GF-D8 (cell line): Measurements from ENCODE around the gene SEMA3C.

ENCODE experiments used
- DNase-seq: peaks from one replicate; lab custom pipeline; 2025; lab: John Stamatoyannopoulos, UW

The SEMA3C gene

GRCh38 chr7:80885757-80886156 is 33.1 kb downstream of the SEMA3C start:
- no peak for DNase-seq

DNA sequence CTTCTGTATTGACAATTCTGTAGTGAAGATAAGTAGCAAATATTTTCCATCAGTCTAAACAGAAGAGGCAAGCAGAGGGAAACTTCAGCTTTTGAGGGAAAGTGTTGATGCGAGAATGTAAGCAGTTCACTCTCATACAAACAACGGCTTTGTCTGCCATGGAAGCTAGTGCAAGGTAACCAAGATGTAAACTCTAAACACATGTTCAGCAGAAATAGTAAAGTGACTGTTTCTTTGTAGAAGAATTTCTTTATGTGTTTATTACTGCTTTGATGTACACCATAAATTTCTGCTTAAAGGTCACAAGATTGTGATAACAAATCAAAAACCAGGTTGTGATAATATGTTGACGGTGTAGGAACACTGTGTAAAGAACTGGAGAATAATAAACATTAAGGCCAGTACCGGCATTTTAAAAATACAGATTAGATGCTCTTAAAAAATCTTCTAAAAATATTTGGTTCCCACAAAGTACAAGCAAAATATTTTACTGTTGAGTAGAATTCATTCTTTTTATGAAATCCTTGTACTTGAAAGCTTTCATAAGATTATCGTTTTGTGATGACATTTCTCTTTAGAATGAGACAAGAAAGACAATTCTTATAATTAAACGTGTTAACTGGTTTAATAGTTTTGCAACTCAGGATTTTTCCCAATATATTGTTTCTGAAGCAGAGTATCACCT is 34.2 kb downstream of the SEMA3C start:
- no peak for DNase-seq

DNA sequence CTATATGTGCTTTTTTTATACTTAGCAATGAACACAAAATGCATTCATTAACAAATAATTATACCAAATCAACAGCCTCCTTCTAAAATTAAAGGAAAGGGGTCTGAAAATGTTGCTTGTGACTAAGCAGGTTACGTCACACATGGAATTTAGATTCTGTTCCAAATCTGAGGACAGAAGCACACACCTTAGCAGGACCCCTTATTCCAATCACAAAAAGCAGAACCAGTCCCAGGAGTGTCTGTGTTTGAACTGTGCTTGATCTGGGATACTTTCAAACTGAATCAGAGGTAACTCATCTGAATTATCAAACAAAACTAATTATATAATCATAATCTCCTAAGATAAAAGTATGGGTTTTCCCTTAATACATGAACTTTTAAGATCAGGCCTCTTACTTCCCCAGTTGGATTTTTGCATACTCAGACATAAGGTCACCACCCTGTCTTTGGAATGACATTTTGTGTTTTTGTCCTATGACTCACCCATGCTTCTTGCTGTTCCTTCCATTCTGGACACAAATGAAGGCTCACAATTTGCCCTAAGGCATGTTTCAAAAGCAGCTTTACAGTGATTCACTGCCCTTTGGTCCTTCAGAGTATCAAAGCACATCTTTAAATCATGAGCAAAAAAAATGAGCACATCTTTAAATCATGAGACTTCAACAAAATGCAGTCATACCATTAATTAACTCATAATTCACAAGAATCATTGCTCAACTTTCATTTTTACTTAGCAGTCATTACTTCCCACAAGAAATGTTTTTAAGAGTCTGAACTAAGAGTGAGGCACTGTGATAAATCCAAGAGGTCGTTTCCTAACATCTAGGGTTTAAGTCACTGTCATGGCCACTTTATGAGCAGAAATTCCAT is 35.5 kb downstream of the SEMA3C start:
- DNase-seq: no peak

DNA sequence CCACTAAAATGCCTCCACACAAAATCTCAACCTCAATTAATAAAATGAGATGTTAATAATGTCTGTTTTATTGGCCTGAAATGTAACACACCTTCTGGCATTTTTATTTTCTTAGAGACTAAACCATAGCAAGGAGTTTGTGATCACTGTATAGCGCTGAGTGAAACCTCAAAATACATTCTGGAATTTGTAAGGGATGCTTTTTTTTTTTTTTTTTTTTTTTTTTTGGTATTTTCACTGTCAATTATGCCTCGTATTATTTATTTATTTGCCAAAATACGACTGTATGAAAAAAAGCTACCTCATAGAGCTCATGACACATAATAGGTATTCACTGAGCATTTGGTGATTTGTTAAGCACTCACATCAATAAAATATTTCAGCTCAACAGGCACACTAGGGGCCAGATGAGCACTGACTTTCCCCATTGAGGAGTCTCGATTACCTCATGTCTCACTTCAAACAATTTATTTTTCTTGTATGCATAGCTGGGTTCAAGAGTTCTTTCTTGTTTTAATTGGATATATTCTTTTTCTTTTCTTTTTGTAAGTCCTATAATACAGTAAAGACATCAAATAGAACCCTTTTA is 36.5 kb downstream of the SEMA3C start:
- DNase-seq: no peak

GRCh38 chr7:80881351-80881900 is 37.4 kb downstream of the SEMA3C start:
- DNase-seq: no peak

DNA sequence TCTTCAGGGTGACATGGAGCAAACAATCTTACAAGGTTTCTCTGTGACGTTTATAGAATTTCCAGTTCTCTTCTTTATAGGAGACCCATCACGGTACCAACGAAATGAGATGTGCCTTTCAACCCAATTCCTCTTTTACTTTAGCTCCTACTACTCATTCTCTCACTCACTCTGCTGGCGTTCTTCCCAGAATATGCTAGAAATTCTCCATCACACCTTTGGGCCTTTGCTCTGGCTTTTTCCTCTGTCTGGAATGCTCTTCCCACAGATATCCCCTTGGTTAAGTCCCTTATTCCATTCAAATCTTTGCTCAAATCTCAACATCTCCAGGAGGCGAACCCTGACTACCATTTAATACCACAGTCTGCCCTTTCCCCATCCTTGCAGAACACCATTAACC is 39.0 kb downstream of the SEMA3C start:
- no peak for DNase-seq

DNA sequence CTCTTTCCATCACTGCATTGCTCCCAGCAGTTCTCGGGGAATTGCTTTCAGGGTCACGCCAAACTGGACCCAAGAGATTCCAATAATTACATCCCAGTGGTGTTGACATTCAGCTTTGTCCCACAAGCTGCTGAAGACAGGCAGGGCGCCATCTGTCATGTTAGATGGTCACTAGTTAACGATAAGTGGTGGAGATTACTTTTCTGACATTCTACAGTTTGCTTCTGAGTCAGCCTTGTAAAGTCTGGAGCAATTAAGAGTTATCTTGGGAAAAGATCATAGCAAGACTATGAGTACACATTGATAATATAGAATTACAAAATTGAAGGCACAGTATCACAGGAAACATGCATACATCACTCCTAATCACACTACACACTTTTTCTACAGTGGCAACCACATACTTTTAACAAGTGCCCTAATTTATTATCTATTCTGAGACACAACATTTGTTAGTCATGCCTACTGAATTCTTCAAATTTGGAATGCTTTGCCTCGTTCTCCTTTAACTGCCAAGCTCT is 41.9 kb downstream of the SEMA3C start:
- DNase-seq: no peak

- DNase-seq: no peak
Observed at GRCh38 chr7:80875537-80876120, 43.2 kb downstream of the SEMA3C start.

- no peak for DNase-seq
Observed at GRCh38 chr7:80873140-80873539, 45.7 kb downstream of the SEMA3C start.

GRCh38 chr7:80871228-80871627 is 47.6 kb downstream of the SEMA3C start:
- DNase-seq: no peak

GRCh38 chr7:80870813-80871212 is 48.0 kb downstream of the SEMA3C start:
- no peak for DNase-seq

DNA sequence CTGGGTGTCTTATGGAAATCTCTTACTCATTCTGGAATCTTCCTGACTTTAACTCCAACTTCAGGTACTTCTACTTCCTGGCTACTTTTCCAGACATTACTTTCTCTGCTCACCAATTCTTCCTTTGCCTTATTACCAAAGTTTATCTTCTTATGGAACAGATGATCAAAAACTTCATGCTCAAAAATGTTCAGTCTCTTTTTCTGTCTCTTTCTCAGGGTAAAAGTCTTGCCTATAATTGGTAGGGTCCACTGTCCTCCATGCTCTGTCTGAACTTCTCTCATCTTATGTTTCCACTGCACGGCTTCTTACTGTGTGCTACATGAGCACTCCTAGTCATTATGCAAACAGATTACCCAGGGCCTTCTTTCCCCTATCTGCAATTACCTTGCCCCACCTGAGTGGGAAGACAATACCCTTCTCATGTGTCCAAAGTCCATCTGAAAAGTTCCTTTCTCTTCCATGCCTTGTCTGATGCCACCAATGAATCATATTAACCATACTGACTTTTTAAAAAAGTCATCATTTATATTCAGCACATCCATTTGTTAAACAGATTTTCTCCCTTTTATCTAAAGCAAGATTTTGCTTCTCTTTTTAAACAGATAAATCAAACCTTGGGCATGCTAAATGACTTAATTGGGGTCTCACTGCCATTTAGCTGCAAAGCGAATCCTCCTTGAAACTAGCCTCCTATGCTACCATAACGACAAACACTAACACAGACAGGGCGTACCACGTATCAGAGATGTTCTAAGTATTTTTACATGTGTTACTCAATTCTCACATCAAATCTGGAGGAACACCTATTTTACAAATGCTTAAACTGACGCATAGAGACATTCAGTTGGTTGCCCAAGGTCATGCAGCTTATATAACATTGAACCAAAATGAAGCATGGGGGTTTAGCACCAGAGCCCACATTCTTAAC is 48.8 kb downstream of the SEMA3C start:
- DNase-seq: no peak

DNA sequence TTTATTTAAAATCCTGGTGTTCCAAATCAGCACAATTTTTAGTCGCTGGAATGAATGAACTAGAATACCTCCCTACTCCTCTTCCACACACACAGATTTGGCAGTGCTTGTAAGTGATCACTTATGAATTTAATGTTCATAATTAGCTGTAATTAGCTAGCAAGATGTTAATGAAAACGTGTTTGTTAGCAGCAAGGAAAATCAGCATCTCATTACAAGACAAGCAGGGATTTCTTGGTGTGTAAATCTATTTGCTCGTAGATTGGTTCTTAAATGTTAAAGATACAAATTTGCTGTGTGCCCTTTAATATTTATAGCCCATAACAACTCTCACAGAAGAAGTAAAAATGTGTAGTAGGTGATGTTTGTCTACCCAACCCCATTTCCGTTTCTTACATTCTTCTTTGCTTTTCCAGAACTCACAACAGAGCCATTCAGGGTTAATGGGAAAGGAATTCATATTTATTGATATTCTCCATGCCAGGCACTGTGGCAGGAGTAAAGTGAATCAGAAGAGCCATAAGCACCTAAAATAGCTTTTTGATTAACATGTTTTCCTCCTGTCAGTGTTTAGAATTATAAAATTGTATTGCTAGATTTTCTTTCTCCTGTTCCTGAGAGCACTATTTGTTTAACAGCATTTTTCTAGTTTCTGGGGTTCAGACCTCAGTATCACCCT is 49.6 kb downstream of the SEMA3C start:
- no peak for DNase-seq

- no peak for DNase-seq
Observed at GRCh38 chr7:80868566-80868965, 50.3 kb downstream of the SEMA3C start.

DNA sequence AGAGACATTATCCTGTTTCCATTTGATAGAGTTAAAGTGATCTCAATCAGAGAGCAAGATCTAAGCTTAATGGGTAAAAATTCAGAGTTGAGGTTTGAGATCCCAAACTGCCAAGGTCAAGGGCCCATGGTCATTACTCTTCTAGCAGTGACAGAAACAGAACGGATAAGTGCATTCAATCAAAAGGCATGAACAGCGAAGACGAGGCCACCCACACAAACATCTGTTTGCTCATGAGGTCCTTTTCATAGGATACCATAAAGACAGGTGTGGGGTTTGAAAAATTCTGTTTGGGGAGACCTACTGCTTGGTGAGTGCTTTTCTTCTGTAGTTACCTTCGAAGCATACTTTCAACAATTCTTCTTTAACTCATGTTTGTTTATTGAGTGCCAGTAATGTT is 58.3 kb downstream of the SEMA3C start:
- DNase-seq: no peak

- no peak for DNase-seq
Observed at GRCh38 chr7:80859272-80859970, 59.4 kb downstream of the SEMA3C start.

- no peak for DNase-seq
Observed at GRCh38 chr7:80858141-80858903, 60.5 kb downstream of the SEMA3C start.

GRCh38 chr7:80856769-80857168 is 62.1 kb downstream of the SEMA3C start:
- DNase-seq: no peak

DNA sequence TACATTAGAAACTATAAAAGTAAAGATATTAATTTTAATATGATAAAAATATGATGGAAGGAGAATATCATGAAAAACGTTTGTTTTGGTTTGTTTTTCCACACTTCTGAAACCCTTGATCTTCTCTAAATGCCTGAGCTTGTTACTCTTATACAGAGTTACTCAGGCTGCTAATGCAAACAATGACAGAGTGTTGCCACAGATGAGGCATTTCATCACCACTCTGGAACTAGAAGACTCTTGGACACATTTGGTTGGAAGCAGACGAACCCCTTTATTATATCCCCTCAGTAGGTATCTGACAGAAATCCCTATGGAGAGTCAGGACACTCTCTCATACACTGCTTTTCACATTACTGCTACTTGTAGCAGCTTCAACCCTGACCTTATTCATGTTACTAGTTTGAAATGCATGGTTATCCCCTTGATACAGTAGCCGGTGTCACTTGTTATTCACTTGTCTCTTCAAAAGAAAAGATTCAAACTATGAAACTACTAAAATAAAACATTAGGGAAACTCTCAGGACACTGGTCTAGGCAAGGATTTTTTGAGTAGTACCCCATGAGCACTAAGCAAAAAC is 66.9 kb downstream of the SEMA3C start:
- DNase-seq: no peak
